ENCODE results near the gene TRPM5.

- TF ChIP-seq CTCF (IDR thresholded peaks at IDR 0.05) (no peak), EZH2 (IDR thresholded peaks at IDR 0.05; ENCODE audit: borderline replicate concordance, insufficient read depth, low read depth, low read length, poor library complexity, severe bottlenecking) (no peak)
Observed at GRCh38 chr11:2432628-2433071, 11.7 kb downstream of the TRPM5 start.
